HepG2 (cell line): ENCODE results near the gene CST3. TPM values are rescaled to one million over a fixed set of nuclear protein-coding genes. Genes with fewer than 3 reads are reported as not detected.

Source experiments
- AGO2 ChIP-seq: fragments of 200-400 bp; formaldehyde crosslinking; optimal IDR thresholded peaks from 2 replicates; pipeline ENCODE3; 2017; ENCODE audit warnings: mild to moderate bottlenecking, low read depth, low read length, moderate library complexity
- ASH2L ChIP-seq: fragments of 300-600, 200-600 bp; sonication (generic); IDR thresholded peaks from 2 replicates; pipeline ENCODE4 v1.7.0; 2017; ENCODE audit warnings: low read depth, mild to moderate bottlenecking, moderate library complexity, mixed read lengths, low read length; ENCODE audit not compliant: insufficient read length
- CBX1 ChIP-seq: IDR thresholded peaks from one replicate; pipeline ENCODE4 v1.6.1; 2016; ENCODE audit warnings: antibody characterized with exemption, low read depth
- GRHL1 ChIP-seq: sonication (generic); formaldehyde crosslinking; conservative IDR thresholded peaks from 2 replicates; pipeline ENCODE4 v1.8.0; 2022; ENCODE audit warnings: missing genetic modification reagents
- GTF3A ChIP-seq: sonication (generic); formaldehyde crosslinking; conservative IDR thresholded peaks from 2 replicates; pipeline ENCODE4 v1.4.0; 2020; ENCODE audit warnings: mild to moderate bottlenecking, missing genetic modification reagents
- HINFP ChIP-seq: sonication (generic); formaldehyde crosslinking; IDR thresholded peaks from 2 replicates; pipeline ENCODE4 v1.4.0; 2020; ENCODE audit warnings: low read depth, mild to moderate bottlenecking, missing genetic modification reagents
- HNRNPLL ChIP-seq: fragments of 200-400 bp; formaldehyde crosslinking; IDR thresholded peaks from 2 replicates; pipeline ENCODE4 v1.6.1; 2017; ENCODE audit warnings: mild to moderate bottlenecking, low read depth, low read length; ENCODE audit not compliant: poor library complexity, severe bottlenecking
- JUND ChIP-seq: sonication (generic); formaldehyde crosslinking; IDR thresholded peaks from 2 replicates; pipeline ENCODE4 v1.8.0; 2022; ENCODE audit warnings: mild to moderate bottlenecking, missing genetic modification reagents
- MED13 ChIP-seq: sonication (generic); formaldehyde crosslinking; IDR thresholded peaks from 2 replicates; pipeline ENCODE4 v1.5.0; 2020; ENCODE audit warnings: missing genetic modification reagents
- MZF1 ChIP-seq: sonication (generic); formaldehyde crosslinking; IDR thresholded peaks from 2 replicates; pipeline ENCODE4 v1.8.1; 2023; ENCODE audit warnings: mild to moderate bottlenecking, missing genetic modification reagents, borderline replicate concordance
- NCOA2 ChIP-seq: sonication (generic); formaldehyde crosslinking; IDR thresholded peaks from 2 replicates; pipeline ENCODE4 v1.8.0; 2022; ENCODE audit warnings: inconsistent platforms
- RARA ChIP-seq: IDR thresholded peaks from 2 replicates; pipeline ENCODE4 v1.6.1; 2016; ENCODE audit warnings: missing genetic modification reagents, missing compliant biosample characterization
- SALL2 ChIP-seq: sonication (generic); formaldehyde crosslinking; IDR thresholded peaks from 2 replicates; pipeline ENCODE4 v1.8.1; 2023; ENCODE audit warnings: mild to moderate bottlenecking, missing genetic modification reagents, inconsistent platforms
- SRSF1 ChIP-seq: fragments of 200-400 bp; formaldehyde crosslinking; optimal IDR thresholded peaks from 2 replicates; pipeline ENCODE3; 2017; ENCODE audit warnings: mild to moderate bottlenecking, low read depth, low read length, moderate library complexity
- SRY ChIP-seq: sonication (generic); formaldehyde crosslinking; IDR thresholded peaks from 2 replicates; pipeline ENCODE4 v1.8.0; 2022; ENCODE audit warnings: mild to moderate bottlenecking, missing genetic modification reagents
- SSRP1 ChIP-seq: IDR thresholded peaks from 2 replicates; pipeline ENCODE4 v1.6.1; 2016; ENCODE audit warnings: control low read depth
- TGIF2 ChIP-seq: IDR thresholded peaks from 2 replicates; pipeline ENCODE4 v1.6.1; 2016; ENCODE audit warnings: control low read depth, missing compliant biosample characterization
- ZHX2 ChIP-seq, 2 experiments: sonication (generic) in 1 of 2; formaldehyde crosslinking in 1 of 2; IDR thresholded peaks; 2 replicates each; pipeline versions ENCODE4 v1.6.1 to v1.9.0; 2014 to 2022; ENCODE audit warnings: antibody characterized with exemption in 1 of 2, borderline replicate concordance in 1 of 2, inconsistent platforms in 1 of 2, low read depth in 1 of 2, missing genetic modification reagents in 1 of 2
- ZMYM4 ChIP-seq: sonication (generic); formaldehyde crosslinking; IDR thresholded peaks from 2 replicates; pipeline ENCODE4 v1.8.1; 2023; ENCODE audit warnings: mild to moderate bottlenecking, missing genetic modification reagents
- ZNF207 ChIP-seq: fragments of 450-650 bp; IDR thresholded peaks from 2 replicates; pipeline ENCODE4 v1.6.1; 2016; ENCODE audit warnings: antibody characterized with exemption, borderline replicate concordance
- ZNF274 ChIP-seq: sonication (generic); formaldehyde crosslinking; IDR thresholded peaks from 2 replicates; pipeline ENCODE4 v1.5.1; 2020; ENCODE audit warnings: mild to moderate bottlenecking, missing genetic modification reagents
- ZNF329 ChIP-seq: sonication (generic); formaldehyde crosslinking; IDR thresholded peaks from 2 replicates; pipeline ENCODE4 v1.9.0; 2021; ENCODE audit warnings: low read depth, mild to moderate bottlenecking, missing genetic modification reagents
- ZNF564 ChIP-seq: sonication (generic); formaldehyde crosslinking; IDR thresholded peaks from 2 replicates; pipeline ENCODE4 v1.8.1; 2023; ENCODE audit warnings: mild to moderate bottlenecking, missing genetic modification reagents
- polyA plus RNA-seq, 8 experiments: library from polyadenylated mRNA; depleted of rRNA in 3 of 8; stranded (reverse) in 7 of 8; unstranded in 1 of 8; fragments of >200 nt; fragmentation: Illumina TruSeq in 4 of 8; extraction: Trizol in 4 of 8; gene quantifications; 2 replicates each; pipeline versions ENCODE4 v1.2.1 to v1.2.3, GENCODE V29; 2011 to 2016; ENCODE audit warnings: low read depth in 4 of 8, missing spikeins in 1 of 8, mixed read lengths in 1 of 8; ENCODE audit not compliant: insufficient read depth in 1 of 8
- total RNA-seq, 5 experiments: library from RNA; depleted of rRNA; stranded (reverse); fragments of >200 nt; fragmentation: Illumina TruSeq; extraction: Trizol; gene quantifications; 2 replicates each; pipeline ENCODE4 v1.2.3, GENCODE V29; 2016; ENCODE audit warnings: low read depth in 1 of 5

The CST3 gene
- total and polyA plus RNA-seq, 2 of the 13 experiments (the other 11 are each of a cell fraction or from before 2014, with no cell fraction given): 690 to 1,005 TPM

- TF ChIP-seq JUND (CRISPR knock-in tag): peak; percentile 86
- TF ChIP-seq SRSF1: no peak
- no peak for TF ChIP-seq TGIF2 (CRISPR knock-in tag)
- no peak for TF ChIP-seq ZNF564 (CRISPR knock-in tag)
- TF ChIP-seq ZNF274 (CRISPR knock-in tag): no peak
- TF ChIP-seq ZHX2 (IDR thresholded peaks at IDR 0.05; ENCODE audit: low read depth): no peak
- TF ChIP-seq ZHX2 (CRISPR knock-in tag; IDR thresholded peaks at IDR 0.05; ENCODE audit: borderline replicate concordance): no peak
- TF ChIP-seq HNRNPLL: no peak
- no peak for TF ChIP-seq RARA (CRISPR knock-in tag)
- TF ChIP-seq MED13 (CRISPR knock-in tag): no peak
- no peak for TF ChIP-seq HINFP (CRISPR knock-in tag)
- TF ChIP-seq NCOA2 (CRISPR knock-in tag): no peak
- TF ChIP-seq ZNF207: no peak
- no peak for TF ChIP-seq AGO2
- no peak for TF ChIP-seq CBX1
- TF ChIP-seq ZNF329 (CRISPR knock-in tag): no peak
- TF ChIP-seq SRY (CRISPR knock-in tag): no peak
- TF ChIP-seq SALL2 (CRISPR knock-in tag): no peak
- TF ChIP-seq ASH2L: peak; percentile 22
- no peak for TF ChIP-seq GTF3A (CRISPR knock-in tag)
- TF ChIP-seq MZF1: no peak
- no peak for TF ChIP-seq ZMYM4 (CRISPR knock-in tag)
- TF ChIP-seq SSRP1 (CRISPR knock-in tag): 0 out of 2 replicates have a peak, but pooled peaks have one; percentile 45
- no peak for TF ChIP-seq GRHL1
These were observed 14.9 kb downstream of the CST3 start (continued) for GRCh38 chr20:23622839-23623343.
